H1 (cell line): ENCODE results near the gene CDH18. TPM values are rescaled to one million over a fixed set of nuclear protein-coding genes. Genes with fewer than 3 reads are reported as not detected.

Experiments used
- CTCF ChIA-PET: fragments of 300-600 bp; sonication (Branson Sonifier 250); formaldehyde crosslinking; loops from one replicate; lab custom pipeline; 2021; ENCODE audit not compliant: partially characterized antibody; lab: Charles Lee
- POLR2A ChIA-PET: fragments of 300-600 bp; sonication (Branson Sonifier 250); formaldehyde crosslinking; loops from one replicate; lab custom pipeline; 2021; ENCODE audit warnings: inconsistent platforms; ENCODE audit not compliant: partially characterized antibody; lab: Charles Lee
- DNase-seq, 2 experiments: peaks; one replicate each; pipeline versions ENCODE4 v3.0.0 to v3.0.0-alpha.2; 2010 to 2022; ENCODE audit warnings: low spot score in 2 of 2, low read depth in 1 of 2, mixed read lengths in 1 of 2
- FAIRE-seq: peaks from 2 replicates; lab custom pipeline; 2011; peaks lifted over from hg19 to GRCh38; lab: Jason Lieb, UNC
- H2AFZ ChIP-seq: 2 replicates; pipeline ENCODE4 v1.8.1; 2012; ENCODE audit warnings: low read length, inconsistent platforms
- H2AK5ac ChIP-seq: 2 replicates; pipeline ENCODE4 v1.6.1; 2013; ENCODE audit warnings: low read depth, low read length
- H2BK120ac ChIP-seq: replicated peaks from 2 replicates; pipeline ENCODE3; 2013; ENCODE audit warnings: low read depth, low read length, inconsistent platforms
- H2BK12ac ChIP-seq: 2 replicates; pipeline ENCODE4 v1.6.1; 2013; ENCODE audit warnings: low read depth, low read length
- H2BK15ac ChIP-seq: 2 replicates; pipeline ENCODE4 v1.6.1; 2013; ENCODE audit warnings: low read length
- H2BK20ac ChIP-seq: 2 replicates; pipeline ENCODE4 v1.6.1; 2013; ENCODE audit warnings: low read length
- H2BK5ac ChIP-seq: 2 replicates; pipeline ENCODE4 v1.6.1; 2013; ENCODE audit warnings: low read depth, low read length
- H3K14ac ChIP-seq: 2 replicates; pipeline ENCODE4 v1.6.1; 2013; ENCODE audit warnings: inconsistent platforms; ENCODE audit not compliant: insufficient read length
- H3K18ac ChIP-seq: 2 replicates; pipeline ENCODE4 v1.6.1; 2013; ENCODE audit warnings: low read length; ENCODE audit errors: extremely low read depth
- H3K23ac ChIP-seq: 2 replicates; pipeline ENCODE4 v1.6.1; 2013; ENCODE audit warnings: inconsistent platforms; ENCODE audit not compliant: insufficient read length
- H3K23me2 ChIP-seq: 2 replicates; pipeline ENCODE4 v1.6.1; 2013; ENCODE audit warnings: low read depth, low read length
- H3K27ac ChIP-seq: 2 replicates; pipeline ENCODE4 v1.6.1; 2011; ENCODE audit warnings: low read depth, low read length, inconsistent platforms
- H3K27me3 ChIP-seq, 4 experiments: replicated peaks in 1 of 4; 1 replicate in 1 of 4; 2 replicates in 3 of 4; pipeline versions ENCODE4 v1.6.1 to v1.8.1; 2011 to 2013; ENCODE audit warnings: low read length in 3 of 4, mild to moderate bottlenecking in 3 of 4, inconsistent platforms in 2 of 4, mixed read lengths in 2 of 4, moderate library complexity in 1 of 4; ENCODE audit not compliant: control insufficient read depth in 3 of 4, insufficient read depth in 3 of 4; ENCODE audit errors: extremely low read depth in 1 of 4
- H3K36me3 ChIP-seq, 4 experiments: 2 replicates each; pipeline versions ENCODE4 v1.6.1 to v1.8.1; 2011 to 2013; ENCODE audit warnings: mild to moderate bottlenecking in 4 of 4, low read length in 3 of 4, moderate library complexity in 2 of 4, control low read depth in 1 of 4, inconsistent platforms in 1 of 4; ENCODE audit not compliant: insufficient read depth in 4 of 4, control insufficient read depth in 2 of 4
- H3K4ac ChIP-seq: replicated peaks from 2 replicates; pipeline ENCODE3; 2013; ENCODE audit warnings: low read length, low read depth, mixed read lengths, inconsistent platforms; ENCODE audit not compliant: insufficient read length
- H3K4me1 ChIP-seq, 4 experiments: replicated peaks in 1 of 4; 1 replicate in 1 of 4; 2 replicates in 3 of 4; pipeline versions ENCODE4 v1.6.1 to v1.8.1; 2011 to 2013; ENCODE audit warnings: low read length in 3 of 4, inconsistent platforms in 2 of 4, mixed read lengths in 1 of 4; ENCODE audit not compliant: insufficient read depth in 4 of 4, control insufficient read depth in 3 of 4
- H3K4me2 ChIP-seq, 2 experiments: 2 replicates each; pipeline versions ENCODE4 v1.6.1 to v1.8.1; 2011 to 2013; ENCODE audit warnings: low read depth in 2 of 2, low read length in 2 of 2, control low read depth in 1 of 2, inconsistent platforms in 1 of 2, mild to moderate bottlenecking in 1 of 2; ENCODE audit not compliant: insufficient read depth in 1 of 2
- H3K4me3 ChIP-seq, 4 experiments: fragments of 200-600, 300-600 bp in 1 of 4; sonication (generic), shearing (Covaris generic), sonication (Bioruptor Twin) in 1 of 4; 2 replicates each; pipeline versions ENCODE4 v1.5.1 to v1.8.1; 2011 to 2016; ENCODE audit warnings: low read length in 4 of 4, low read depth in 3 of 4, control low read depth in 2 of 4, inconsistent platforms in 2 of 4, mild to moderate bottlenecking in 2 of 4, mixed read lengths in 1 of 4, moderate library complexity in 1 of 4; ENCODE audit not compliant: insufficient read depth in 2 of 4; ENCODE audit errors: extremely low read depth in 1 of 4
- H3K56ac ChIP-seq: replicated peaks from 2 replicates; pipeline ENCODE3; 2013; ENCODE audit warnings: low read depth, mild to moderate bottlenecking, mixed read lengths, low read length, inconsistent platforms; ENCODE audit not compliant: insufficient read length
- H3K79me1 ChIP-seq: 2 replicates; pipeline ENCODE4 v1.6.1; 2013; ENCODE audit warnings: low read depth, low read length, control low read depth
- H3K79me2 ChIP-seq, 2 experiments: 2 replicates each; pipeline versions ENCODE4 v1.6.1 to v1.8.1; 2012 to 2013; ENCODE audit warnings: low read length in 2 of 2, mild to moderate bottlenecking in 2 of 2, inconsistent platforms in 1 of 2; ENCODE audit not compliant: insufficient read depth in 2 of 2, control insufficient read depth in 1 of 2
- H3K9ac ChIP-seq, 4 experiments: replicated peaks in 1 of 4; 1 replicate in 1 of 4; 2 replicates in 3 of 4; pipeline versions ENCODE4 v1.6.1 to v1.8.1; 2011 to 2013; ENCODE audit warnings: low read depth in 3 of 4, low read length in 3 of 4, control low read depth in 2 of 4, mild to moderate bottlenecking in 2 of 4, moderate library complexity in 2 of 4, inconsistent platforms in 1 of 4; ENCODE audit errors: extremely low read depth in 1 of 4
- H3K9me3 ChIP-seq, 2 experiments: 2 replicates each; pipeline versions ENCODE4 v1.6.1 to v1.8.1; 2012 to 2013; ENCODE audit warnings: mild to moderate bottlenecking in 2 of 2, moderate library complexity in 2 of 2, control low read depth in 1 of 2, inconsistent platforms in 1 of 2, low read depth in 1 of 2, low read length in 1 of 2, mixed read lengths in 1 of 2; ENCODE audit not compliant: insufficient read depth in 2 of 2
- H4K20me1 ChIP-seq, 2 experiments: replicated peaks in 1 of 2; 2 replicates each; pipeline versions ENCODE3 to v1.8.1; 2011 to 2013; ENCODE audit warnings: inconsistent platforms in 2 of 2, low read length in 2 of 2, mild to moderate bottlenecking in 1 of 2; ENCODE audit not compliant: insufficient read depth in 2 of 2, control insufficient read depth in 1 of 2
- H4K5ac ChIP-seq: 2 replicates; pipeline ENCODE4 v1.6.1; 2013; ENCODE audit warnings: low read length, low read depth, mixed read lengths, inconsistent platforms; ENCODE audit not compliant: insufficient read length
- H4K8ac ChIP-seq: 2 replicates; pipeline ENCODE4 v1.8.0; 2013; ENCODE audit warnings: mild to moderate bottlenecking, moderate library complexity, low read length, inconsistent platforms; ENCODE audit not compliant: insufficient read depth; ENCODE audit errors: extremely low read depth
- H4K91ac ChIP-seq: replicated peaks from 2 replicates; pipeline ENCODE3; 2013; ENCODE audit warnings: low read length, mixed read lengths, inconsistent platforms; ENCODE audit not compliant: insufficient read length
- CEBPB ChIP-seq: IDR thresholded peaks from 2 replicates; pipeline ENCODE4 v1.6.1; 2012; ENCODE audit warnings: low read depth, low read length
- CTBP2 ChIP-seq: IDR thresholded peaks from 2 replicates; pipeline ENCODE4 v1.7.0; 2011; ENCODE audit warnings: borderline replicate concordance, mild to moderate bottlenecking, moderate library complexity, mixed read lengths, low read length; ENCODE audit not compliant: insufficient read depth, insufficient read length
- TAF1 ChIP-seq: IDR thresholded peaks from 2 replicates; pipeline ENCODE4 v1.6.1; 2011; ENCODE audit warnings: mild to moderate bottlenecking, low read depth, low read length
- WGBS, 2 experiments: shearing (Covaris generic) in 1 of 2; methylation state at CpG; one replicate each; pipeline versions ENCODE4 v1.1.6 to v1.1.7; 2013 to 2015; ENCODE audit warnings: low lambda C conversion rate in 2 of 2, mixed read lengths in 2 of 2, inconsistent platforms in 1 of 2, low coverage in 1 of 2, missing lambda C conversion rate in 1 of 2; ENCODE audit not compliant: insufficient replicate concordance in 2 of 2, insufficient coverage in 1 of 2, insufficient read length in 1 of 2; ENCODE audit errors: extremely low coverage in 1 of 2, missing lambda C conversion rate in 1 of 2; 5-methylcytosine and 5-hydroxymethylcytosine counted together
- polyA plus RNA-seq, 7 experiments: library from polyadenylated mRNA; depleted of rRNA in 3 of 7; stranded (reverse) in 5 of 7; unstranded in 2 of 7; fragments of >200 nt in 5 of 7; fragments of 200-250 nt in 2 of 7; gene quantifications; 1 replicate in 5 of 7; 2 replicates in 1 of 7; 4 replicates in 1 of 7; pipeline versions ENCODE4 v1.2.1 to v1.2.3, GENCODE V29; 2011 to 2013; ENCODE audit warnings: missing spikeins in 2 of 7, mixed read lengths in 2 of 7
- total RNA-seq: library from RNA; stranded (reverse); fragmentation: NEBNext Ultra II Directional; extraction: Animal tissue kit (Norgen Biotek cat#: 25700); gene quantifications from 2 replicates; pipeline ENCODE4 v1.2.1, GENCODE V29; 2021

CDH18 gene
- total and polyA plus RNA-seq, 2 of the 8 experiments (the other 6 are each of a cell fraction or from before 2014, with no cell fraction given), result 0.30 to 0.32 TPM

DNA sequence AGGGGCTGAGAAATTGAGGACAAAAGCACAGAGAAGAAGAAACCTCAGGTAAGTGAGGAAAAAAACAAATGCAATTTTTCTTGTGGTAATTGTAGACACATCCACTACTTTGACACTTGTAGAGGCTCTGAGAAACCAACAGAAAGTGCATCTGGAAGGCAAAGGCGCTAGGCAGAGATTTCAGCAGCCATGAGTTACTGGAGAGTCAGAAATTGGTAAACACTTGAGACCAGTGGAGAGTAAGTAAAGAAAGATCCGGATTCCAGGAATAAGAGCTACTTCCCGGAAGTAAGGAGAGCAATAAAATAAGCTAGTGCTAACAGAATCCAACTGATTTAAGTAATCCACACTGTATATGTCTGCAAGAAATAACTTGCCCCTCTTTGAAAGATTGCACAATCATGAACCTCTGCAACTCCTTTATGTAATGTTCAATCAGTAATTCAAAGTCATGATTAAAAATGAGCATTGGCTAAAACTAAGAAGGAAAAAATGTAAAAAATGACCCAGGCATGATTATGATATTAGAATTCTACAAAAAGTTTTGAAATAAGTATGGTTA lies 382.1 kb downstream of the CDH18 start:
- ChIA-PET POLR2A (no interaction called here), CTCF (interaction anchor here (0.5 to 1.7 kb wide), 4 partner anchors 10 to 907 kb away, joined by 3 to 4 read pairs (median 3); no protein-coding TSS in a partner anchor)
- no peaks in the 10 kb centered on the region for H4K20me1 ChIP-seq
- no peak overlapping the region for H3K4ac ChIP-seq
- H3K4me3 ChIP-seq, result no peak overlapping the region
- no peak overlapping the region for H2BK12ac ChIP-seq
- peaks cover 4 to 8% of the 10 kb centered on the region in 2 experiments; a peak in 2 of 4 replicates for H3K9me3 ChIP-seq
- no peak overlapping the region for H3K27ac ChIP-seq
- no peak overlapping the region for H2BK20ac ChIP-seq
- peak overlapping the region; percentile 76; the same call in 1 of the 2 replicates for H2AFZ ChIP-seq
- no peak overlapping the region for H2BK120ac ChIP-seq
- no peak overlapping the region for H3K9ac ChIP-seq
- H3K14ac ChIP-seq, result no peak overlapping the region
- no peaks in the 10 kb centered on the region for H3K79me2 ChIP-seq
- TF ChIP-seq CTBP2 (no peak), TAF1 (no peak), CEBPB (peak; percentile 41; the same call in 1 of the 2 replicates)
- no peaks in the 10 kb centered on the region for H3K4me1 ChIP-seq
- H3K36me3 ChIP-seq, result no peaks in the 10 kb centered on the region
- H2BK15ac ChIP-seq, result no peak overlapping the region
- no peak overlapping the region for H3K4me2 ChIP-seq
- no peak overlapping the region for H4K91ac ChIP-seq
- H3K23ac ChIP-seq, result no peak overlapping the region
- no peaks in the 10 kb centered on the region for H3K79me1 ChIP-seq
- no peak for FAIRE-seq
- no peak overlapping the region for H4K5ac ChIP-seq
- H2AK5ac ChIP-seq, result no peak overlapping the region
- DNase-seq, result no peak
- 86% methylated on average over 3 of the region's 3 CpGs; no CpG with 5 or more reads in 1 of the 2 experiments for WGBS, 2 experiments
- H4K8ac ChIP-seq, result no peak overlapping the region
- no peak overlapping the region for H3K18ac ChIP-seq
- H3K56ac ChIP-seq, result no peak overlapping the region
- H3K27me3 ChIP-seq, result no peaks in the 10 kb centered on the region
- H2BK5ac ChIP-seq, result no peak overlapping the region
- no peaks in the 10 kb centered on the region; the same call in 1 of the 2 replicates for H3K23me2 ChIP-seq
